GM20000 (cell line): ENCODE data around the gene OTOA.
"Not testable (repeated sequence)": the region's sequence is repeated elsewhere in the genome, so short reads cannot be mapped to it uniquely, and the experiment has no call there.

ENCODE experiments used
- DNase-seq: peaks from one replicate; pipeline ENCODE4 v3.0.0; 2012; ENCODE audit warnings: low spot score
- CTCF ChIP-seq: IDR thresholded peaks from 2 replicates; pipeline ENCODE4 v1.5.1; 2012; ENCODE audit warnings: mild to moderate bottlenecking, control low read depth; ENCODE audit errors: extremely low read depth, missing control alignments

OTOA gene

DNA sequence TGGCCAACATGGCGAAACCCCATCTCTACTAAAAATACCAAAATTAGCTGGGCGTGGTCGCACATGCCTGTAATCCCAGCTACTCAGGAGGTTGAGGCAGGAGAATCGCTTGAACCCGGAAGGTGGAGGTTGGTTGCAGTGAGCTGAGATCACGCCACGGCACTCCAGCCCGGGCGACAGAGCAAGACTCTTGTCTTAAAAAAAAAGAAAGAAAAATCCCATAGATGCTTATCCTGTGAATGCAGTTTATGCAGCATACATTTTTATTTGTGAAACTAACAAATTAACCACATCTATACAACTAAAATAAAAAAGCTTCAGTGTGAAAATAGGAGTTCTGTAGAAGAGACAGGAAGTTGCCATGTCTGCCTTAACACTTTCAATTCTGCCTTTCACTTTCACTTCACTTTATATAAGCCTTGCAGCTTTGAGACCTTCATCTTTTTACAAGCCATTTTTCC lies 18.5 kb upstream of the OTOA start:
- peak; percentile 71 for DNase-seq
- TF ChIP-seq CTCF, result no peak

- no peak for DNase-seq
- no peak for TF ChIP-seq CTCF
These were observed 17.7 kb upstream of the OTOA start for GRCh38 chr16:21646091-21646490.

- no peak for TF ChIP-seq CTCF
- DNase-seq, result peak; percentile 79
These were observed 16.8 kb upstream of the OTOA start for GRCh38 chr16:21646721-21647561.

DNA sequence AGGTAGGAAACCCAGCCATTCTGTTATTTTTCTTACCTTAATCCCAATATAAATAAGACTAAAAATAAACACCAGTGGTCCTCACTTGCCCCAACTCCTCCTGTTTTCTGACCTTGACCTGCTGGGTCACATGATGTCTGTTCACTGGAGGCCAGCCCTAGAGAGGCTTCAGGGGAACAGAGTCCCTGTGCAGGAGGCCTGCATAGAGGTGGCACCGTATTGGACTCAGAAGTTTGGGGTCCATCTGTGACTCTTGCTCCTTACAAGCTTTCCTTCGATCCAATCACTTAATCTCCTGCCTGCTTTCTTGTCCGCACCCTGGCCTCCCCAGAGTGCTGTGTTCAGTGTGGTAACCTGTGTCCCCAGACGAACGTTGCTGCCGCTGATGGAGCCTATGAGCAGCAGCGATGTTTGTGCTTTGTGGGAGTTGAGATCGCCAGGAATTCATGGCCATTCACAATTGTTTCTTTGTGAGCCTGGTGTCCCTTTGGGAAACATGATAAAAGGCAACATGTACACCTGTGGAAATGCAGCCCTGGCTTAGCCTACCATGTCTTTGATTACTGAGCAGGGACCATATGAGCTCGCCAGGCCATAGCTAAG lies 16.1 kb upstream of the OTOA start:
- TF ChIP-seq CTCF, result no peak
- no peak for DNase-seq

GRCh38 chr16:21649826-21650406 lies 13.9 kb upstream of the OTOA start:
- not testable (repeated sequence) for DNase-seq

DNA sequence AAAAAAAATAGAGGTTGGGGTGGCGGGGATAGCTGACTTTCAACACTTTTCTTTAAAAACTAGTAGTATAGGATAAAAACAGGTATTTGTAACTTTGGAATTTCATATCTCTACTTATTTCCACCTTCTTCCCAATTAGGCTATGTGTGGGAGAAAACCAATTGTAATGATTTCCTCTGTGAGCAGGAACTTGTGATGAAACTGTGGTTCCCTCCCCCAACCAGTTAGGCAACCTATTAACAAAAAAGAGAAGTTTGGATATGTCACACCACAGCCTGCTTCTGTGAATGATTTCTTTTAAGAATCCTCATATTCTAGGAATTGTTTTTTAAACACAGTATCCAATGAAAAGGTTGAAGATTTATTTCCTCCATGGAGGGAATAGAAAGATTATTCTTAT lies 13.2 kb upstream of the OTOA start:
- TF ChIP-seq CTCF, result no peak
- DNase-seq, result no peak

- TF ChIP-seq CTCF, result no peak
- DNase-seq, result no peak
These were observed 12.3 kb upstream of the OTOA start for GRCh38 chr16:21651515-21651914.
